ENCODE data around the gene ZNF441. TPM values are rescaled to one million over a fixed set of nuclear protein-coding genes. Genes with fewer than 3 reads are reported as not detected.

The ZNF441 gene
- total RNA-seq, 1 donor from 2014 or later, result 8.0 TPM

Other genes starting within 250 kb of the ZNF441 start
- gene ECSIT, start 237.9 kb upstream of the ZNF441 start, total RNA-seq, result 22.4 and 22.6 TPM in 2 replicates
- gene CNN1, start 228.1 kb upstream of the ZNF441 start, total RNA-seq, result not detected in 2 replicates
- 23.8 and 24.1 TPM in 2 replicates for gene ELOF1, start 207.8 kb upstream of the ZNF441 start, total RNA-seq
- 0.26 and 0.38 TPM in 2 replicates for gene ACP5, start 189.4 kb upstream of the ZNF441 start, total RNA-seq
- gene ZNF627, start 169.5 kb upstream of the ZNF441 start, total RNA-seq, result 17.3 and 21.4 TPM in 2 replicates
- 7.1 and 9.1 TPM in 2 replicates for gene ZNF823, start 28.1 kb upstream of the ZNF441 start, total RNA-seq
- gene ZNF491, start 31.5 kb downstream of the ZNF441 start, total RNA-seq, result 0.89 and 1.5 TPM in 2 replicates
- 5.9 and 7.2 TPM in 2 replicates for gene ZNF440, start 47.3 kb downstream of the ZNF441 start, total RNA-seq
- gene ZNF439, start 81.7 kb downstream of the ZNF441 start, total RNA-seq, result 0.77 and 1.1 TPM in 2 replicates
- gene ZNF69, start 120.8 kb downstream of the ZNF441 start, total RNA-seq, result 5.0 and 9.6 TPM in 2 replicates
- gene ZNF700, start 158.1 kb downstream of the ZNF441 start, total RNA-seq, result 4.0 and 5.9 TPM in 2 replicates
- 1.2 and 1.6 TPM in 2 replicates for gene ZNF763, start 198.0 kb downstream of the ZNF441 start, total RNA-seq

Data from dermis microvascular lymphatic vessel endothelial cell (primary cell).